ENCODE measurements around the gene NTMT1. TPM values are rescaled to one million over a fixed set of nuclear protein-coding genes. Genes with fewer than 3 reads are reported as not detected.
A peak's percentile ranks its signal among the peaks of the same experiment; 100 is the strongest.

Gene NTMT1
- total and polyA plus RNA-seq, 2 experiments from 2014 or later: 20.8 to 81.4 TPM

DNA sequence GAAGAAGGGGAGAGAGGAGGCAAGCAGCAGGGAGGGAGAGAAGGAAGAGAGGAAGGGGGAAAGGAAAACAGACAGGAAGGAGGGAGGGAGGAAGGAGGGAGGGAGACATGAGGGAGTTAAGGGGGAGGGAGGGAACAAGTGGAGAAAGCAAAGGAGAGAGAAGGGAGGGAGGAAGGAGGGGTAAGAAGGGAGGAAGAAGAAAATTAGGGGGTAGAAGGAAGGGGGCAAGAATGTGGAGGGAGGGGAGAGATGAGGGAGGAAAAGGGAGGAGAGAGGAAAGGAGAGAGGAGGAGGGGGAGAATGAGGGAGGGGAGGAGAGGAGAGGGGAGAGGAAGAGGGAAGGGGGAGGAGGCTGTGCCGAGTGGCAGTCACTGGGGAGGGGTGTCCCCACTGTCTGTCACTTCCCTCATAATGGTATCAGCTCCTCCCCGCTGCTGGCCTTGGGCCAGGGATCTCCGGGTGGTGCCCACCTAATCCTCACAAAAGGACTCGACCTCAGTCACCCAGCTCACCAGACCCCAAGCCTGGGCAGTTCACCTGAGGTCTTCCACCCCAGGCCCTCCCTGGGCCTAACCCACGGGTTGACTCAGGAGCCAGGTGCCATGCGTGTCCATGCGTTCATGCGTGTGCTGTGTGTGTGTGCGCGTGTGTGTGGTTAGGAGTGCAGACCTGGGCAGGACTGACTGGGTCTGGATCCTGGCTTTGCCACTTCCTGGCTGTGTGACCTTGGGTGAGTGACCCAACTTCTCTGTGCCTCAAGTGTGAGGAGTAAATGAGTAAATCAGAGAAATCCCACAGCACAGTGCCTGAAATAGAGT, 23.2 kb upstream of the NTMT1 start:
- Histone ChIP-seq H3K79me2 (no peaks in the 10 kb centered on the region), H3K4me2 (no peak overlapping the region), H3K9me3 (ENCODE audit: low read depth) (no peaks in the 10 kb centered on the region), H3K36me3 (replicated peaks; ENCODE audit: insufficient read depth, low read depth) (no peaks in the 10 kb centered on the region), H2AFZ (no peak overlapping the region), H3K27ac (peak overlapping the region; percentile 3), H3K9me2 (replicated peaks; ENCODE audit: insufficient read depth) (no peaks in the 10 kb centered on the region), H3K4me1 (ENCODE audit: insufficient read depth) (peaks cover 18% of the 10 kb centered on the region), H3K4me3 (no peak overlapping the region), H4K20me1 (ENCODE audit: insufficient read depth, poor library complexity, severe bottlenecking) (no peaks in the 10 kb centered on the region), H3K27me3 (no peaks in the 10 kb centered on the region)
- TF ChIP-seq CTCF (IDR thresholded peaks at IDR 0.05; ENCODE audit: poor library complexity): no peak
- TF ChIP-seq EZH2 (IDR thresholded peaks at IDR 0.05; ENCODE audit: borderline replicate concordance): no peak
- no peak for TF ChIP-seq EZH2phosphoT487 (IDR thresholded peaks at IDR 0.05; ENCODE audit: low read depth, severe bottlenecking, unreplicated experiment)
- no peak for DNase-seq (ENCODE audit: low spot score)
- 77% methylated on average over 9 of the region's 10 CpGs for WGBS (ENCODE audit: low lambda C conversion rate, missing lambda C conversion rate)

DNA sequence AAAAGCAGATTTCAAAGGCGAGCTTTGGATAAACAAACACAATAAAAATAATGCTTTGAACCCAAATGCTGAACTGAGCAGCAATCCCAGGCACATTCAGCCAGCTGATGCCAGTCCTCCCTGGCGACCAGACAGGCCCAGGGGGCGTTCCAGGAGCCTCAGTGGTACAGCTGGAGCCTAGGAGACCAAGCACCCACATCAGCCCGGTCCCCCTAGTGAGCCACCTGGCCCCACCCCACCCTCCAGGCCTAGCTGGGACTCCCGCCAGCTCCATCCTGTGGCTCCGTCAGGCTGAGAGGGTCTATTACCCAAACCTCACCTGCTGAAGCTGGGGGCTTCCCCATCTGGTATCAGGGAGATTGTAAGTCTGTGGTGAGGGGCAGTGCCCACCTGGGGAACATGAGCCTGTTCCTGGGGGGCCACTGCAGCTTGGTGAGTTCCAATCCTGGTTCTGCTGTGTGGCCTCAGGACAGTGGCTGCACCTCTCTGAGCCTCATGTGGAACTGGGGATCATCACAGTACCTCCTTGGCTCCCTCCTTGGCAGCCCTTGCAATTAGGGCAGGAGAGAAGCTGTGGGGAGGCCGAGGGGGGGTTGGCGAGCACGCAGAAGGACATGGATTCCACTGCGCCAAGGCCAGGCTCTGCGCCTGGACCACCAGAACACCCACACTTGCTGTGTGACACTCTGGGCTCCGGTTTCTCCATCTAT, 21.8 kb upstream of the NTMT1 start:
- no peaks in the 10 kb centered on the region for H4K20me1 ChIP-seq (ENCODE audit: insufficient read depth, poor library complexity, severe bottlenecking)
- DNase-seq (ENCODE audit: low spot score): no peak
- 82% methylated on average over 12 of the region's 12 CpGs for WGBS (ENCODE audit: low lambda C conversion rate, missing lambda C conversion rate)

DNA sequence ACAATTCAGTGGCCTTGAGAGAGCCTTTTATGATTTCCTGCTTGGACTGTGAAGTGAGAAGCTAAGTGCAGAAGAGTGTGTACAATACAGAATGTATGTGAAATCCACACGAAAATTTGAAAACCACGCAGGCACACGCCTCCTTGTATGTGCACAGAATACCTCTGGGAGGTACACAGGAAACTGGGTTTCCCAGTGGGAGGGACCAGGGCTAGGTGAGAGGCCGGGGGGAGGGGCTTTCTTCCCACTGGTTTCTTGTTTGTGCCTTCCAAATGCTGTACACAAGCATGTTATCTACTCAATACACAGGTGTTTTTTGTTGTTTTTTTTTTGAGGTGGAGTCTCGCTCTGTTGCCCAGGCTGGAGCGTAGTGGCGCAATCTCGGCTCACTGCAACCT, 21.2 kb upstream of the NTMT1 start:
- no peak overlapping the region for H2AFZ ChIP-seq
- no peaks in the 10 kb centered on the region for H3K79me2 ChIP-seq
- no peaks in the 10 kb centered on the region for H3K27me3 ChIP-seq
- no peak overlapping the region for H3K27ac ChIP-seq
- no peak for DNase-seq (ENCODE audit: low spot score)
- H3K9me3 ChIP-seq (ENCODE audit: low read depth): no peaks in the 10 kb centered on the region
- H3K36me3 ChIP-seq (replicated peaks; ENCODE audit: insufficient read depth, low read depth): no peaks in the 10 kb centered on the region
- WGBS (ENCODE audit: low lambda C conversion rate, missing lambda C conversion rate): 76% methylated on average over 8 of the region's 8 CpGs
- TF ChIP-seq EZH2 (IDR thresholded peaks at IDR 0.05; ENCODE audit: borderline replicate concordance): no peak
- no peak for TF ChIP-seq CTCF (IDR thresholded peaks at IDR 0.05; ENCODE audit: poor library complexity)
- TF ChIP-seq EZH2phosphoT487 (IDR thresholded peaks at IDR 0.05; ENCODE audit: low read depth, severe bottlenecking, unreplicated experiment): no peak
- H4K20me1 ChIP-seq (ENCODE audit: insufficient read depth, poor library complexity, severe bottlenecking): no peaks in the 10 kb centered on the region
- H3K4me3 ChIP-seq: no peak overlapping the region
- peaks cover 21% of the 10 kb centered on the region for H3K4me1 ChIP-seq (ENCODE audit: insufficient read depth)
- no peak overlapping the region for H3K4me2 ChIP-seq
- no peaks in the 10 kb centered on the region for H3K9me2 ChIP-seq (replicated peaks; ENCODE audit: insufficient read depth)

More for the DNA sequence above, 21.8 kb upstream of the NTMT1 start:
- H3K79me2 ChIP-seq: no peaks in the 10 kb centered on the region
- H3K9me3 ChIP-seq (ENCODE audit: low read depth): no peaks in the 10 kb centered on the region
- TF ChIP-seq CTCF (IDR thresholded peaks at IDR 0.05; ENCODE audit: poor library complexity): no peak
- no peak for TF ChIP-seq EZH2phosphoT487 (IDR thresholded peaks at IDR 0.05; ENCODE audit: low read depth, severe bottlenecking, unreplicated experiment)
- no peak for TF ChIP-seq EZH2 (IDR thresholded peaks at IDR 0.05; ENCODE audit: borderline replicate concordance)
- peaks cover 16% of the 10 kb centered on the region for H3K4me1 ChIP-seq (ENCODE audit: insufficient read depth)
- H3K4me2 ChIP-seq: no peak overlapping the region
- no peaks in the 10 kb centered on the region for H3K9me2 ChIP-seq (replicated peaks; ENCODE audit: insufficient read depth)
- no peak overlapping the region for H3K27ac ChIP-seq
- no peak overlapping the region for H3K4me3 ChIP-seq
- H3K36me3 ChIP-seq (replicated peaks; ENCODE audit: insufficient read depth, low read depth): no peaks in the 10 kb centered on the region
- H2AFZ ChIP-seq: no peak overlapping the region
- no peaks in the 10 kb centered on the region for H3K27me3 ChIP-seq

All from hepatocyte (in vitro differentiated cells).